GM11168 (cell line): Measurements from ENCODE around the gene SAMD10.

Experiments used
- in situ Hi-C: fragments of 300-500 bp; cut with MboI; formaldehyde crosslinking; loops from one replicate; pipeline ENCODE4 v1.12.0; 2022; ENCODE audit warnings: low sequenced_read_pairs; ENCODE audit not compliant: unreplicated experiment

SAMD10 gene

GRCh38 chr20:63970714-63971431, 8.6 kb downstream of the SAMD10 start:
- in situ Hi-C loops: no loop called here

GRCh38 chr20:63969838-63970713, 9.4 kb downstream of the SAMD10 start, which contains the start of gene ZNF512B:
TSS of gene ZNF512B (minus strand) at chr20:63969930. CDS start at chr20:63967950, 1,980 bp downstream.
- in situ Hi-C loops: loop anchor here (10.0 kb wide), 1 partner anchor 265 kb away; the partner anchor contains the start of genes ARFRP1 and ZGPAT

GRCh38 chr20:63968928-63969760, 10.3 kb downstream of the SAMD10 start:
- in situ Hi-C loops: loop anchor here (10.0 kb wide), 1 partner anchor 264 kb away; the partner anchor contains the start of genes ARFRP1 and ZGPAT

- in situ Hi-C loops: loop anchor here (10.0 kb wide), 1 partner anchor 264 kb away; the partner anchor contains the start of genes ARFRP1 and ZGPAT
Measured at GRCh38 chr20:63968136-63968927, 11.1 kb downstream of the SAMD10 start.

- in situ Hi-C loops: loop anchor here (10.0 kb wide), 1 partner anchor 263 kb away; the partner anchor contains the start of genes ARFRP1 and ZGPAT
Measured at GRCh38 chr20:63967330-63968135, 11.9 kb downstream of the SAMD10 start.

GRCh38 chr20:63966944-63967322, 12.5 kb downstream of the SAMD10 start:
- in situ Hi-C loops: loop anchor here (10.0 kb wide), 1 partner anchor 262 kb away; the partner anchor contains the start of genes ARFRP1 and ZGPAT

GRCh38 chr20:63966172-63966943, 13.1 kb downstream of the SAMD10 start:
- in situ Hi-C loops: loop anchor here (10.0 kb wide), 1 partner anchor 262 kb away; the partner anchor contains the start of genes ARFRP1 and ZGPAT

- in situ Hi-C loops: loop anchor here (10.0 kb wide), 1 partner anchor 260 kb away; the partner anchor contains the start of genes ARFRP1 and ZGPAT
Measured at GRCh38 chr20:63964412-63964811, 15.0 kb downstream of the SAMD10 start.

GRCh38 chr20:63963784-63964301, 15.6 kb downstream of the SAMD10 start:
- in situ Hi-C loops: loop anchor here (10.0 kb wide), 1 partner anchor 259 kb away; the partner anchor contains the start of genes ARFRP1 and ZGPAT

- in situ Hi-C loops: loop anchor here (10.0 kb wide), 1 partner anchor 259 kb away; the partner anchor contains the start of genes ARFRP1 and ZGPAT
Measured at GRCh38 chr20:63963348-63963741, 16.1 kb downstream of the SAMD10 start.

- in situ Hi-C loops: loop anchor here (10.0 kb wide), 1 partner anchor 258 kb away; the partner anchor contains the start of genes ARFRP1 and ZGPAT
Measured at GRCh38 chr20:63962426-63963347, 16.8 kb downstream of the SAMD10 start.

- in situ Hi-C loops: loop anchor here (10.0 kb wide), 1 partner anchor 257 kb away; the partner anchor contains the start of genes ARFRP1 and ZGPAT
Measured at GRCh38 chr20:63961664-63962425, 17.6 kb downstream of the SAMD10 start.

- in situ Hi-C loops: loop anchor here (10.0 kb wide), 1 partner anchor 256 kb away; the partner anchor contains the start of genes ARFRP1 and ZGPAT
Measured at GRCh38 chr20:63960654-63961621, 18.5 kb downstream of the SAMD10 start.

GRCh38 chr20:63959699-63960075, 19.8 kb downstream of the SAMD10 start:
- in situ Hi-C loops: loop anchor here (10.0 kb wide), 1 partner anchor 255 kb away; the partner anchor contains the start of genes ARFRP1 and ZGPAT
